DMS 273 (cell line): ENCODE data around the gene LARP4.
A peak's percentile ranks its signal among the peaks of the same experiment; 100 is the strongest.
"Not testable (repeated sequence)": the region's sequence is repeated elsewhere in the genome, so short reads cannot be mapped to it uniquely, and the experiment has no call there.

Source experiments
- DNase-seq: peaks from one replicate; lab custom pipeline; 2025; ENCODE audit not compliant: unreplicated experiment; lab: John Stamatoyannopoulos, UW

The LARP4 gene

DNA sequence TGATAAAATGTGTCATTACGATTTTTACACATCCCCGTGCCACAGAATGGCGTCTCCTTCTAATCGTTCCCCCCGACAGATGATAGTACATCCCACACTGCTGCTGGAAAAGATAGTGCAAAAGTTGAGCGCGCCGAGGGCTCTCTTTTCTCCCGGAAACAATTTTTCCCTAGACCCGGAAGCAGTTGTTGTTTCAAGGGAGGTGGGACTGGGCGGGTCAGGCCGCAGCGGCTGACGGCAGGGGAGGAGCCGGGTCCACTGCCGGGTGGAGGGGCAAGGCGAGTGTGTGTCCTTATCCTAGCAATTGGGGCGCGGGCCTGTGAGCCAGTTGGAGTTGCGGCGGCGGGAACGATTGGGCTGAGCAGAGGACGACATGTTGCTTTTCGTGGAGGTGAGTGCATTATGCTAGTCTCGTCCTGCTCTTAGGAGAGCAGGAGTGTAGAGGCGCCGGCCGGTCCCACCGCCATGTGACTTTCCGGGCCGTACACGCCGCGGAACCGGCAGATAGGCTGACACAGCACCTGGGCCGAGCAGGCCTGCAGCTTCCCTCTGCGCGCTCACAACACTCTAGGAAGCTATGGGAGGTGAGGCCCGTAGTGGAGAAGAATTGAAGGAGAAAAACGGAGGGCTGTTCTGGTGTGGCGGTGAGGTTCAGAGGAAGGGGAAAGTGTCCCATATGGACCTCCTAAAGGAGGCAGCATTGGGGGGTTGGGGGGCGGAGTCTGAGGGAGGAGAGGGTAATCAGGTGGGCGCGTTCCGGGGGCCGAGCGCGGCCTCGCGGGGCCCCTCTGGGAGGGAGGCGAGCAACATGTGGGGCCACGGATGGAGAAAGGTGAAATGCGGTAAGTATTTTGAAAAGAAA is at the start of gene LARP4:
Gene LARP4 (plus strand): TSS at position 248 of the 862 bp plus-strand sequence. CDS start 126 bp downstream, at position 374.
- peak; percentile 96 for DNase-seq

GRCh38 chr12:50351120-50352043 is 49.3 kb upstream of the LARP4 start:
- DNase-seq, result peak; percentile 30

- DNase-seq, result no peak
Observed at GRCh38 chr12:50353404-50353803, 47.3 kb upstream of the LARP4 start.

DNA sequence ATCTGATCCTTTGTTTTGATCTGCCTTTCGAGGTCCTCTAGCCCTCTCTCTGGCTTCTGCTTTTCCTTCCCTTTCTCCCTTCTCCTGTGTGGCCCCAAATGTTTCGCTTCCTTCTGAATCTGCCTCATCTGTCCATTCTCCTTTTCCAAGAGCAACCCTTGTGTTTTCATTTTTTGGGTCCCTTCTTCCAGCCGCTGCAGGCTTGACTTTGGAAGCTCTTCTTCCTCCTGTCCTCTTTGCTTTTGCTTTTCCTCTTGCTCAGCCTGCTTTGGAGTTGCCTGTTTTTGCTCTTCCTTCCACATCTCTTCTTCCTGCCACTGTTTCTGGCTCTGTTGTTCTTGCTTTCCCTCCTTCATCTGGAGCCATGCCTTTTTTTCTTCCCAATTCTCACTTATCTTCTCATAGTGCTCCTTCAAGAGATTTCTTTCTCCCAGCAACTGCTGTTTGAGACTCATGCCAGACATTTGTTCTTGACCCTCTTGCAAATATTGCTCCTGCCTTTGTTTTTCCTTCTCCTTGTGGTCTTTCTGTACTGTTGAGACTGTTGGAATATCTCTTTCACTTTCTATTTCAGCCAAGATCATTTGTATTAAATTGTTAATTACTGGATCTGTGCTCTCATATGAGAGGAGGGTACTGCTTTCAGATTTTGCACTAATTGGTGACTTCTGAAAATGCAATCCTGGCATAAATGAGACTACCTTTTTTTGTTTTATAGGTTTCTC is 46.7 kb upstream of the LARP4 start:
- DNase-seq, result no peak

GRCh38 chr12:50354908-50355307 is 45.8 kb upstream of the LARP4 start:
- DNase-seq, result no peak

DNA sequence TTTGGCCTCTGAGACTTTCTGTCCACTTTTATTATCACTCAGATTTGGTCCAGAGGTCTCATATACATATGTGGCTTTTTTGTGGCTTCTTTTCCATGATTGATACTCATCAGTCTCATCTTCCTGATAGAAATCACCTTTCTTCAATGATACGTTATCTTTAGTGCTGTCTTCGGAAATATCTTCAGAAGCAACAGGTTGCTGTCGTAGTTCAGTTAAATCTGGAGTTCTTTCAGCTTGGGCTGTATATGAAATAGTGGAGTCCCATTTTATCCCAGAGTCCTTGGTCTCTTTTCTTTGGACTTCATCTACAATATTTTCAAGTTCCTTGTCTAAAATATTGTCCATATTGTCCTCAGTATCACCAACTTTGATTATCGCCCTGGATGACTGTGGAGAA is 45.3 kb upstream of the LARP4 start:
- DNase-seq, result no peak

GRCh38 chr12:50362671-50363070 is 38.0 kb upstream of the LARP4 start:
- DNase-seq, result peak; percentile 83

DNA sequence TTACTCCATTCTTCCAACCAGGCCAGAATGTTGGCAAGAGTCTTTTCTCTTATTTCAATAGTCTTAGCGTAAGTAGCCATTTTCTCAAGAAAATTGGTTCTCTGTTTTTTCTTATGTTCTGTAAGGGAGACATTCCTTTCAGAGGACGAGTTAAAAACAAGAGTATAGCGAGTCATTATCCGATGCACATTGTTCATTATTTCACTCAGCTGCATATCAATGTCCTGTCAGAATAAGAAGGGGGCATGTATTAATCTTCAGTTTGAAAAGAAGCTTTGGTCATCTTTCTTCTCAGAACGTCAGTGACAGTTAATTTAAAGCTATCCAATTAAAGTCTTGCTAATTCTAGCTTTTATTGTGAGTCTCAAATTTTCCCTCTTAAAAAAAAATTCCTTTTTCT is 37.5 kb upstream of the LARP4 start:
- DNase-seq, result peak; percentile 37

GRCh38 chr12:50365709-50366406 is 34.8 kb upstream of the LARP4 start:
- DNase-seq, result no peak

DNA sequence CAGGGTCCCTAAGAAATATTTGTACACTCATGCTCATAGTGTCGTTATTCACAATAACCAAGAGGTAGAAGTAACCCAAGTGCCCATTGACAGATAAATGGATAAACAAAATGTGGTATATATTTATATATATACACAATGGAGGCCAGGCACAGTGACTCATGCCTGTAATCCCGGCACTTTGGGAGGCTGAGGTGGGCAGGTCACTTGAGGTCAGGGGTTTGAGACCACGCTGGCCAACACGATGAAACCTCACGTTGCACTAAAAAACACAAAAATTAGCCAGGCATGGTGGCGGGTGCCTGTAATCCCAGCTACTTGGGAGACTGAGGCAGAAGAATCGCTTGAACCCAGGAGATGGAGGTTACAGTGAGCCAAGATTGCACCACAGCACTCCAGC is 30.0 kb upstream of the LARP4 start:
- not testable (repeated sequence) for DNase-seq

GRCh38 chr12:50375802-50376201 is 24.9 kb upstream of the LARP4 start:
- no peak for DNase-seq

DNA sequence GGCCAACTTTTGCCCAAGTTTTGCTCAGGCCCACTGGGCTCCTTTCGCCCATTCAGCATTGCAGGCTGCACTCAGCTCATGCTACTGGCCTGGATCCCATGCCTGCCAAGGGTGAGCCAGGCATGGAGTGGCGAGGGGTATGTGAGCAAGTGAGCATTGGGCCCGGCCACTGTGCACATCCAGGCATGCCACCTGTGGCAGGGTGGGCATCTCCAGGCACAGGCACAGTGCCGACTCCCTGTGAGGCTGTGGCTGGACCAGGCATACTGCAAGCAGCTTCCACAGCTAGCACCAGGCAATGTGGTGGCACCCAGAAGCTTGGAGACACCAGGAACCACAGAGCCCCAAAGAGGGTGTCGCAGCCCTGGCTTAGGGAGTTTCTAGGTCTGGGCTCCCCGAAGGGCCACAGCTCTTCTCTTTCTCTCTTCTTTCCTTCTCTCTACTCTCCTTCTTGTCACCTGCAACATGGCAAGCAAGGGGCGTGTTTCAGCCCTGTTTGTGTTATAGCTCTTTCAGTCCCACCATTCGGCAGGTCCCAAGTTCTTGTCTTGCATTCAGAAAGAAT is 19.8 kb upstream of the LARP4 start:
- no peak for DNase-seq

GRCh38 chr12:50387487-50387886 is 13.2 kb upstream of the LARP4 start:
- DNase-seq, result peak; percentile 80

DNA sequence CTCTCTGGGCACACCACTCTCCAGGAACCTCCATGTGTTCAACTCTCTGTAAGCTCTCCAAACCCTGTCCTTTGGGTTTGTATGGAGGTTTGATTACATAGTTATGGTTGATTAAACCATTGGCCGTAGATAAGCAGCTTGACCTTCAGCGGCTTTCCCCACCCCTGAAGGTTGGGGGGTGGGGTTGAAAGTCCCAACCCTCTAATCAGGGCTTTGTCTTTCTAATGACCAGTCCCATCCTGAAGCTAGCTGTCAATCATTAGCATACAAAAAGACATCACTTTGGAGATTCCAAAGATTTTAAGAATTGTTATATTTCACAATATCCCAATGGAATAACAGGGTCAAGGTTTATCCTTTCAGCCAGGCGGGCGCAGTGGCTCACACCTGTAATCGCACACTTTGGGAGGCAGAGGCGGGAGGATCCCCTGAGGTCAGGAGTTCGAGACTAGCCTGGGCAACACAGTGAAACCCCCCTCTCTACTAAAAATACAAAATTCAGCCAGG is 12.7 kb upstream of the LARP4 start:
- peak; percentile 51 for DNase-seq

- DNase-seq, result not testable (repeated sequence)
Observed at GRCh38 chr12:50388793-50389192, 11.9 kb upstream of the LARP4 start.

- DNase-seq, result no peak
Observed at GRCh38 chr12:50390316-50390741, 10.4 kb upstream of the LARP4 start.

DNA sequence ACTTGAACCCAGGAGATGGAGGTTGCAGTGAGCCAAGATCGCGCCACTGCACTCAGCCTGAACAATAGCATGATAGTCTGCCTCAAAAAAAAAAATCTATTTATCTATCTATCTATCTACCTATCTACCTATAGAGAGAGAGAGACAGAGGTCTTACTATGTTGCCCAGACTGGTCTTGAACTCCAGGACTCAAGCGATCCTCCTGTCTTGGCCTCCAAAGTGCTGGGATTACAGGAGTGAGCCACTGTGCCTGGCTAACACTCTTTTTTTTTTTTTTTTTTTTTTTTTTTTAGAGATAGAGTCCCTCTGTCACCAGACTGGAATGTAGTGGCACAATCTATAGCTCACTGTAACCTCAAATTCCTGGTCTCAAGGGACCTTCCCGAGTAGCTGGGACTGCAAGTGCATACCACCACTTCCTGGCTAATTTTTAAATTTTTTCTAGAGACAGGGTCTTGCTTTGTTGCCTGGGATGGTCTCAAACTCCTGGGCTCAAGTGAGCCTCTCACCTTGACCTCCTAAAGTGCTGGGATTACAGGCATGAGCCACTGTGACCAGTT is 6.1 kb upstream of the LARP4 start:
- DNase-seq, result no peak

DNA sequence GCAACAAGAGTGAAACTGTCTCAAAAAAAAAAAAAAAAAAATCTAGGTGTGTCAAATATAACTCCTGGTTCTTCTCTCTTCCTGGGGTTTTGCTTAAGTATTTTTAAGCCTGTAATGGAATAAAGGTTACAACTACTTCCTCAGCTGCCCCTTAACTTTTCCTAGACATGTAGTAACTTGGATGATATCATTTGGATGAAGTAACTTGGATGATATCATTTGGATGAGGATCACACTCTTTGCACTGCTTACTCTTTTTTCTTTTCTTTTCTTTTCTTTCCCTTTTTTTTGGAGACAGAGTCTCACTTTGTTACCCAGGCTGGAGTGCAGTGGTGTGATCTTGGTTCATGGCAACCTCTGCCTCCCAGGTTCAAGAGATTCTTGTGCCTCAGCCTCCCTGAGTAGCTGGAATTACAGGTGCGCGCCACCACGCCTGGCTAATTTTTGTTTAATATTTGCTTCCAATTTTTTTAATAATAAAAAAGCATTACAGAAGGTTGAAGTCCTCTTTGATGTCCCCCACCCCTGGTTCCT is 3.5 kb upstream of the LARP4 start:
- no peak for DNase-seq

- no peak for DNase-seq
Observed at GRCh38 chr12:50398931-50399330, 1.8 kb upstream of the LARP4 start.
